ENCODE data around the gene RALBP1.

DNA sequence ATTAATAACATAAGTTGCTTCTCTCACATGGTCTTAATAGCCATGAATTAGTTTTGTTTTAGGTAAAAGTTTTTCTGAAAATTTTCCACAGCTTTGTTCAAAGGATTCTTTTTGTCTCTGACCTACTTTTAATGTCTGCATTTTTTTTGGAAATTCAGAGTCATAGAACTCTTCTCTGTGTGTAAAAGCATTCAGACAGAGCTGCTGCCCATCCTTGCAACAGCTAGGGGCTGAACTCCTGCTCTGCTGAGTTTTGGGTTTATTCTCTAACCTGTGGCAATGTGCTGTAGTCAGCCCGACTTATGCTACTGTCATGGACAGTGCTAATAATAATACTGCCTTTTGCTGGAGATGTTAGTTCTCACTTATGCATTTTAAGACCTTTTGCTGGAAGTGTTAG lies 44.1 kb downstream of the RALBP1 start:
- TF ChIP-seq, protein P1, sequence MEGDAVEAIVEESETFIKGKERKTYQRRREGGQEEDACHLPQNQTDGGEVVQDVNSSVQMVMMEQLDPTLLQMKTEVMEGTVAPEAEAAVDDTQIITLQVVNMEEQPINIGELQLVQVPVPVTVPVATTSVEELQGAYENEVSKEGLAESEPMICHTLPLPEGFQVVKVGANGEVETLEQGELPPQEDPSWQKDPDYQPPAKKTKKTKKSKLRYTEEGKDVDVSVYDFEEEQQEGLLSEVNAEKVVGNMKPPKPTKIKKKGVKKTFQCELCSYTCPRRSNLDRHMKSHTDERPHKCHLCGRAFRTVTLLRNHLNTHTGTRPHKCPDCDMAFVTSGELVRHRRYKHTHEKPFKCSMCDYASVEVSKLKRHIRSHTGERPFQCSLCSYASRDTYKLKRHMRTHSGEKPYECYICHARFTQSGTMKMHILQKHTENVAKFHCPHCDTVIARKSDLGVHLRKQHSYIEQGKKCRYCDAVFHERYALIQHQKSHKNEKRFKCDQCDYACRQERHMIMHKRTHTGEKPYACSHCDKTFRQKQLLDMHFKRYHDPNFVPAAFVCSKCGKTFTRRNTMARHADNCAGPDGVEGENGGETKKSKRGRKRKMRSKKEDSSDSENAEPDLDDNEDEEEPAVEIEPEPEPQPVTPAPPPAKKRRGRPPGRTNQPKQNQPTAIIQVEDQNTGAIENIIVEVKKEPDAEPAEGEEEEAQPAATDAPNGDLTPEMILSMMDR (optimal IDR thresholded peaks at IDR 0.05 in 1 of 3, IDR thresholded peaks at IDR 0.05 in 1 of 3, conservative IDR thresholded peaks at IDR 0.05 in 1 of 3; ENCODE audit: extremely low read depth in 1 of 3, insufficient read depth in 2 of 3, low read length in 3 of 3), result no peak
- no peak for TF ChIP-seq EZH2 (IDR thresholded peaks at IDR 0.05; ENCODE audit: low read length)
